ENCODE measurements around the gene KIF16B. TPM values are rescaled to one million over a fixed set of nuclear protein-coding genes. Genes with fewer than 3 reads are reported as not detected.

KIF16B gene
- total and polyA plus RNA-seq, 9 of the 15 experiments (the other 6 are each of a cell fraction or from before 2014, with no cell fraction given) = 1.00 to 10.6 (median 8.5) TPM

- TF ChIP-seq ATF6 (CRISPR knock-in tag; IDR thresholded peaks at IDR 0.05) = no peak
- TF ChIP-seq RCOR1 (IDR thresholded peaks at IDR 0.05; ENCODE audit: borderline replicate concordance in 1 of 2, low read depth in 2 of 2, low read length in 2 of 2) = peak; percentile 50 to 72; a peak in 2 of 4 replicates
- TF ChIP-seq FOXJ2 (tag; IDR thresholded peaks at IDR 0.05) = no peak
- TF ChIP-seq ZBTB7A (IDR thresholded peaks at IDR 0.05; ENCODE audit: borderline replicate concordance, control insufficient read depth, low read depth, low read length) = peak; percentile 76; the same call in 1 of the 2 replicates
- TF ChIP-seq HDAC2 (IDR thresholded peaks at IDR 0.05) = 0 out of 2 replicates have a peak, but pooled peaks have one; percentile 39
- TF ChIP-seq NR0B1 (IDR thresholded peaks at IDR 0.05; ENCODE audit: partially characterized antibody) = no peak
- no peak for TF ChIP-seq BACH1 (tag; IDR thresholded peaks at IDR 0.05)
- TF ChIP-seq SMAD3 (CRISPR knock-in tag; conservative IDR thresholded peaks at IDR 0.05) = no peak
- TF ChIP-seq MEIS2 (IDR thresholded peaks at IDR 0.05; ENCODE audit: partially characterized antibody) = peak; percentile 45
- no peak for TF ChIP-seq MTA1 (IDR thresholded peaks at IDR 0.05; ENCODE audit: borderline replicate concordance)
- TF ChIP-seq HNRNPH1 (optimal IDR thresholded peaks at IDR 0.05; ENCODE audit: low read depth, low read length) = no peak
- no peak for TF ChIP-seq PRMT5 (CRISPR knock-in tag; IDR thresholded peaks at IDR 0.05)
- no peak for TF ChIP-seq FOXK2 (conservative IDR thresholded peaks at IDR 0.05 in 1 of 2, IDR thresholded peaks at IDR 0.05 in 1 of 2; ENCODE audit: low read depth in 2 of 2)
- no peak for TF ChIP-seq XRCC4 (IDR thresholded peaks at IDR 0.05; ENCODE audit: extremely low read depth, insufficient read depth, insufficient read length)
- peak; percentile 44; the same call in 1 of the 2 replicates for TF ChIP-seq POLR2A (conservative IDR thresholded peaks at IDR 0.05)
- TF ChIP-seq MYBL2 (IDR thresholded peaks at IDR 0.05; ENCODE audit: low read depth) = no peak
- TF ChIP-seq MYBL2 (CRISPR knock-in tag; IDR thresholded peaks at IDR 0.05; ENCODE audit: borderline replicate concordance) = no peak
- no peak for TF ChIP-seq ZNF217 (CRISPR knock-in tag; IDR thresholded peaks at IDR 0.05)
Observed at GRCh38 chr20:16574656-16575355, 1.6 kb upstream of the KIF16B start (continued).
